PC-3 (cell line): ENCODE measurements around the gene ANKRD9. TPM values are rescaled to one million over a fixed set of nuclear protein-coding genes. Genes with fewer than 3 reads are reported as not detected.

Experiments used
- ATAC-seq: fragments of 200-7000 bp; cut with Tn5 transposase; 2 replicates; pipeline ENCODE4 v1.9.1; 2020; ENCODE audit warnings: mild to moderate bottlenecking, moderate library complexity
- BruUV-seq: library from RNA; stranded (reverse); fragments of 400-500 nt; replicated peaks from 2 replicates; lab custom pipeline; 2021; lab: Mats Ljungman, UMichigan
- CTCF ChIA-PET: fragments of 300-600 bp; sonication (Branson Sonifier 250); formaldehyde crosslinking; loops from one replicate; lab custom pipeline; 2022; ENCODE audit warnings: antibody characterized with exemption; lab: Charles Lee
- POLR2A ChIA-PET: fragments of 300-600 bp; sonication (Branson Sonifier 250); formaldehyde crosslinking; loops from one replicate; lab custom pipeline; 2022; ENCODE audit warnings: antibody characterized with exemption; ENCODE audit not compliant: unreplicated experiment; lab: Charles Lee
- DNase-seq: peaks from one replicate; pipeline ENCODE4 v3.0.0-alpha.2; 2015
- H2AFZ ChIP-seq: fragments of 300-600 bp; sonication (generic); 2 replicates; pipeline ENCODE4 v1.6.0; 2016; ENCODE audit warnings: antibody characterized with exemption, low read length
- H3F3A ChIP-seq: fragments of 300-600 bp; sonication (generic); one replicate; pipeline ENCODE4 v1.6.0; 2017; ENCODE audit warnings: antibody characterized with exemption, low read length, control low read depth, mild to moderate bottlenecking; ENCODE audit not compliant: unreplicated experiment
- H3K27ac ChIP-seq: fragments of 300-600 bp; sonication (generic); 2 replicates; pipeline ENCODE4 v1.5.1; 2016; ENCODE audit warnings: mild to moderate bottlenecking, low read length
- H3K27me3 ChIP-seq: fragments of 300-600 bp; sonication (generic); 2 replicates; pipeline ENCODE4 v1.6.1; 2016; ENCODE audit warnings: low read length, mixed read lengths
- H3K36me3 ChIP-seq: fragments of 300-600 bp; sonication (generic); 2 replicates; pipeline ENCODE4 v1.6.1; 2016; ENCODE audit warnings: low read depth, mixed run types, low read length, mixed read lengths
- H3K4me1 ChIP-seq: fragments of 300-600 bp; sonication (generic); 2 replicates; pipeline ENCODE4 v1.5.1; 2016; ENCODE audit warnings: low read length; ENCODE audit not compliant: insufficient read depth
- H3K4me2 ChIP-seq: fragments of 300-600 bp; sonication (generic); 2 replicates; pipeline ENCODE4 v1.6.0; 2016; ENCODE audit warnings: low read length
- H3K4me3 ChIP-seq: fragments of 300-600 bp; sonication (generic); 2 replicates; pipeline ENCODE4 v1.5.1; 2016; ENCODE audit warnings: mild to moderate bottlenecking, low read length, mixed read lengths
- H3K79me2 ChIP-seq: fragments of 300-600 bp; sonication (generic); 2 replicates; pipeline ENCODE4 v1.6.1; 2017; ENCODE audit warnings: low read length, mixed read lengths
- H3K9ac ChIP-seq: fragments of 300-600 bp; sonication (generic); 2 replicates; pipeline ENCODE4 v1.6.0; 2016; ENCODE audit warnings: mild to moderate bottlenecking, low read length
- H3K9me2 ChIP-seq: fragments of 300-600 bp; sonication (generic); replicated peaks from 2 replicates; pipeline ENCODE4 v1.6.1; 2016; ENCODE audit warnings: mixed run types, low read length, mixed read lengths
- H3K9me3 ChIP-seq: fragments of 300-600 bp; sonication (generic); 2 replicates; pipeline ENCODE4 v1.6.1; 2016; ENCODE audit warnings: low read length, mixed read lengths
- H4K20me1 ChIP-seq: fragments of 300-600 bp; sonication (generic); 2 replicates; pipeline ENCODE4 v1.6.1; 2016; ENCODE audit warnings: low read length, mixed read lengths
- EZH2 ChIP-seq: fragments of 300-600 bp; sonication (generic); IDR thresholded peaks from one replicate; pipeline ENCODE4 v1.6.1; 2017; ENCODE audit warnings: antibody characterized with exemption, mild to moderate bottlenecking, low read length; ENCODE audit not compliant: unreplicated experiment
- EZH2phosphoT487 ChIP-seq: fragments of 300-600 bp; sonication (generic); IDR thresholded peaks from 2 replicates; pipeline ENCODE4 v1.6.1; 2018; ENCODE audit warnings: mild to moderate bottlenecking, antibody characterized with exemption, low read length, borderline replicate concordance
- intact Hi-C: fragments of 100-400 bp; cut with micrococcal nuclease; formaldehyde crosslinking; loops from 2 replicates; pipeline ENCODE4 v1.9.0; 2023
- total RNA-seq: library from RNA; depleted of rRNA; stranded (reverse); fragments of >200 nt; gene quantifications from 2 replicates; pipeline ENCODE4 v1.2.3, GENCODE V29; 2014
- TF ChIP-seq, protein P1 (sequence below): fragments of 300-600 bp; sonication (generic); conservative IDR thresholded peaks from 2 replicates; pipeline ENCODE4 v1.5.1; 2017; ENCODE audit warnings: antibody characterized with exemption, low read depth, mild to moderate bottlenecking, low read length

The ANKRD9 gene
- total RNA-seq, 1 experiment from 2014 or later = 52.6 TPM

DNA sequence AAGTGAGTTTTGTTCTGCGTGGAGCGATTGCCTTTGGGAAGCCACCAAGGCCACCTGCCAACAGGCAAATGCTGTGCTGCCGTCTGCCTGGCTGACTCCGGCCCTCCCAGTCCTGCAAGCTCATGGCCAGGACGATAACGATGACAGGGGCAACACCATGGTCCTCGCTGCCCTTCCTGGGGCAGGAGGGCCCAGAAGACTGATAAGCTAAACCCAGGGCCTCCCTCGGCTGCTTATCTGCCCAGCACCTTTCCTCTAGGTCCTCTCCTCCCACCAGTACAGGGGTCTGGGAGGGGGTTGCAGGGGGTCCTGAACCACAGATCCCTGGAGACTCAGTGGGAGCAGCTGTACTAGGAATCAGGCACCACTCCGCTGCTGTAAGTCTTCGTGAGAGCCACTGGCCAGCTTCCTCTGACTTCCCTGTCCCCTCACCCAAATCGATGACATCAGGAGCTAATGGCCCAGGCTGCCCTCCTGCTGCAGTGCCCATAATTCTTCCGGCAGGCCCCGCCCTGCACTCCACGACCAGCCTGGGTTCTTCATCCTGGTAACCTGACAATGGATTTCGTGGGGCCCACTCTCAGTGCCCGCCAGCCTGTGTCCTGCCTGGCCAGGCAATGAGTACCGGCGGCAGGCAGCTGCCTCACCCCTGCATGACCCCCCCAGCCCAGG is 5.1 kb downstream of the ANKRD9 start:
- Histone ChIP-seq H3K9me2 (no peaks in the 10 kb centered on the region), H3K27me3 (no peaks in the 10 kb centered on the region), H3K79me2 (peaks cover 6% of the 10 kb centered on the region; the same call in 1 of the 2 replicates), H3F3A (no peaks in the 10 kb centered on the region), H3K36me3 (no peaks in the 10 kb centered on the region), H4K20me1 (no peaks in the 10 kb centered on the region), H3K4me3 (no peak overlapping the region), H3K9ac (no peak overlapping the region), H2AFZ (no peak overlapping the region), H3K4me2 (no peak overlapping the region), H3K27ac (no peak overlapping the region), H3K9me3 (no peaks in the 10 kb centered on the region), H3K4me1 (peaks cover 20% of the 10 kb centered on the region)
- BruUV-seq = no TSS peak
- DNase-seq (no peak), ATAC-seq (no peak)
- ChIA-PET POLR2A (interaction anchor here (0.6 kb wide), 1 partner anchor 151 kb away, joined by 14 read pairs; no protein-coding TSS in a partner anchor), CTCF (no interaction called here)
- TF ChIP-seq, protein P1, sequence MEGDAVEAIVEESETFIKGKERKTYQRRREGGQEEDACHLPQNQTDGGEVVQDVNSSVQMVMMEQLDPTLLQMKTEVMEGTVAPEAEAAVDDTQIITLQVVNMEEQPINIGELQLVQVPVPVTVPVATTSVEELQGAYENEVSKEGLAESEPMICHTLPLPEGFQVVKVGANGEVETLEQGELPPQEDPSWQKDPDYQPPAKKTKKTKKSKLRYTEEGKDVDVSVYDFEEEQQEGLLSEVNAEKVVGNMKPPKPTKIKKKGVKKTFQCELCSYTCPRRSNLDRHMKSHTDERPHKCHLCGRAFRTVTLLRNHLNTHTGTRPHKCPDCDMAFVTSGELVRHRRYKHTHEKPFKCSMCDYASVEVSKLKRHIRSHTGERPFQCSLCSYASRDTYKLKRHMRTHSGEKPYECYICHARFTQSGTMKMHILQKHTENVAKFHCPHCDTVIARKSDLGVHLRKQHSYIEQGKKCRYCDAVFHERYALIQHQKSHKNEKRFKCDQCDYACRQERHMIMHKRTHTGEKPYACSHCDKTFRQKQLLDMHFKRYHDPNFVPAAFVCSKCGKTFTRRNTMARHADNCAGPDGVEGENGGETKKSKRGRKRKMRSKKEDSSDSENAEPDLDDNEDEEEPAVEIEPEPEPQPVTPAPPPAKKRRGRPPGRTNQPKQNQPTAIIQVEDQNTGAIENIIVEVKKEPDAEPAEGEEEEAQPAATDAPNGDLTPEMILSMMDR = no peak
- TF ChIP-seq EZH2phosphoT487 (no peak), EZH2 (no peak)
- intact Hi-C loops = no loop called here

DNA sequence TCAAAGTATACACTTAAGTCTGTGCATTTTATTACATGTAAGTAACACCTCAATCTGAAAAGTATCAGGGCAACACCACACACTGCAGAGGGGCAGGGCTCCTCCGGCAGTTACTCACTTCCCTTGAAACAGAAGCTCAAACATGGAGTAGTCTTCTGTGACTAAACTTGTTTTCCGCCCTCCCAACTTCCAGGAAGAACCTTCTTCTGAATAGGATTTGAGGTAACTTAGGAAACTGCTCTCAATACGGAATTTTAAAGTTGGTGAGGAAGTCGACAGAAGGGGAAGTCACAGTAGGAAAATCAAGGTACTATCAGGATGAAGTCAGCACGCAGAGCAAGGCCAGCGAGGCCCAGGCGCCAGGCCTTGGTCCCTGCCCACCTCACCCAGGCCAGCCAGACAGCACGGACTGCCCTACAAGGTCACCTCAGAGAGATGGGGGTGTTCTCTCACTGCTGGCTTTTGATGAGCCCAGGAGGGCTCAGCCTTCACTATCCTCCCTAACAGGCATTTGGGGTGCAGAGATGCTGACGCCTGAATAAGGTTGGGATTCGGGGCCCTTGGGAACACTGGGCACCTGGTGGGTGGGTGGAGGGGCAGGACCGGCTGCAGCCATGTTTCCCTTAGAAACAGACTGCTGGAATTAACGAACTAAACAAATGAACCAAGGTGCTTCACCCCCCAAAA is 5.8 kb downstream of the ANKRD9 start:
- DNase-seq (peak; percentile 56), ATAC-seq (peak; percentile 65)
- Histone ChIP-seq H3K27me3 (no peaks in the 10 kb centered on the region), H3K27ac (peak overlapping the region; percentile 42), H3K4me3 (no peak overlapping the region), H3K4me2 (no peak overlapping the region), H3K9ac (no peak overlapping the region), H4K20me1 (no peaks in the 10 kb centered on the region), H3F3A (no peaks in the 10 kb centered on the region), H2AFZ (no peak overlapping the region), H3K4me1 (peaks cover 18% of the 10 kb centered on the region), H3K9me2 (no peaks in the 10 kb centered on the region), H3K36me3 (no peaks in the 10 kb centered on the region), H3K79me2 (peaks cover 3% of the 10 kb centered on the region; the same call in 1 of the 2 replicates), H3K9me3 (no peaks in the 10 kb centered on the region)
- no TSS peak for BruUV-seq
- ChIA-PET CTCF (no interaction called here), POLR2A (interaction anchor here (0.6 kb wide), 2 partner anchors 22 to 76 kb away, joined by 3 to 7 read pairs; no protein-coding TSS in a partner anchor)
- no peak for TF ChIP-seq EZH2
- TF ChIP-seq, protein P1 = no peak
- TF ChIP-seq EZH2phosphoT487 = no peak
- intact Hi-C loops = no loop called here

DNA sequence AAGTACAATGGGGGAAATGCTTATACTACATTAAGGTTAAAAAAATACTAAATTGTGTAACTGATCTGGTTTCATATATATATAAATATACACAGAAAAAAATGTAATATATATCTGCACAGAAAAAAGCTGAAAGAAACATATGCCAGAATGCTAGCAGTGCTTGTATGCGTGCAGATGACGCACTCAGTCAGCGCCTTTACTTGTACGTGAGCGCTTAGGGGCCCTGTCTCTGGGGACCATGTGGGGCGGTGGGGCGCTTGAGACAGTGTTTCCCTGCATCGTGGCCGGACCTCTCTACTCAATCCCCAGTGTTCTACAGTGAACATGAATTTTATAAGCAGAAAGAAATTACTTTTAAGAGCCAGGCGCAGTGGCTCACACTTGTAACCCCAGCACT is 7.0 kb downstream of the ANKRD9 start:
- Histone ChIP-seq H3K9me2 (no peaks in the 10 kb centered on the region), H2AFZ (no peak overlapping the region), H3K4me3 (no peak overlapping the region), H3K27me3 (no peaks in the 10 kb centered on the region), H3F3A (no peaks in the 10 kb centered on the region), H3K9ac (no peak overlapping the region), H3K4me2 (no peak overlapping the region), H3K36me3 (no peaks in the 10 kb centered on the region), H4K20me1 (no peaks in the 10 kb centered on the region), H3K79me2 (no peaks in the 10 kb centered on the region), H3K4me1 (peaks cover 10% of the 10 kb centered on the region), H3K9me3 (no peaks in the 10 kb centered on the region), H3K27ac (no peak overlapping the region)
- TF ChIP-seq EZH2phosphoT487 (no peak), EZH2 (no peak)
- TF ChIP-seq, protein P1 = no peak
- no peak for ATAC-seq
- intact Hi-C loops = no loop called here
- ChIA-PET CTCF (no interaction called here), POLR2A (no interaction called here)
- no peak for DNase-seq
- no TSS peak for BruUV-seq
